Kidney epithelial cell (primary cell): ENCODE measurements around the gene ARL15. TPM values are rescaled to one million over a fixed set of nuclear protein-coding genes. Genes with fewer than 3 reads are reported as not detected.

Experiments
- DNase-seq: peaks from one replicate; pipeline ENCODE4 v3.0.0-alpha.2; 2010; ENCODE audit warnings: low read depth
- H3K27me3 ChIP-seq: 2 replicates; pipeline ENCODE4 v1.6.0; 2011; ENCODE audit warnings: low read length; ENCODE audit not compliant: control insufficient read depth, insufficient read depth
- H3K36me3 ChIP-seq: 2 replicates; pipeline ENCODE4 v1.5.1; 2011; ENCODE audit warnings: low read length; ENCODE audit not compliant: control insufficient read depth, insufficient read depth
- H3K4me3 ChIP-seq: 2 replicates; pipeline ENCODE4 v1.5.1; 2011; ENCODE audit warnings: low read depth, mild to moderate bottlenecking, control low read depth, low read length
- total RNA-seq: library from RNA; depleted of rRNA; stranded (reverse); fragments of >200 nt; gene quantifications from 2 replicates; pipeline ENCODE4 v1.2.3, GENCODE V29; 2015
- TF ChIP-seq, protein P1 (sequence below): IDR thresholded peaks from 2 replicates; pipeline ENCODE4 v1.5.1; 2011; ENCODE audit warnings: mild to moderate bottlenecking, moderate library complexity, low read length, control low read depth, inconsistent platforms; ENCODE audit not compliant: insufficient read depth, poor library complexity, severe bottlenecking

ARL15 gene
- total RNA-seq, 1 donor from 2014 or later = 9.7 TPM

DNA sequence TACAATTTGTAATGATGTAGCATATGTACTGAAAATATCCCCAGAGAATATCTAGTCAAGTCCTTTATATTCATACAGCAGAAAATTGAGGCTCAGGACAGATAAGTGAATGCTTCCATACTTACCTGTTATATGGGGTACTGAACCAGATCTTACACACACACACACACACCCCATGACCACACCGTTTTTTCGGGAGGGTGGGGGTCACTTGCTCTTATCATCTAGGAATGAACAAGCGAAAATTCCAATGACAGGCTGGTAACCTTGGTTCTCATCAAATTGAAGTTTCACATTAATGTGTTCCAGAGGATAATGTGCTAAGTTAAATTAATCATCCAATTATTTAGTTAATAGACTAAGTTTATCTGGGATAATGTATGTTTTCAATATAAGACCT, 48.8 kb downstream of the ARL15 start:
- TF ChIP-seq, protein P1, sequence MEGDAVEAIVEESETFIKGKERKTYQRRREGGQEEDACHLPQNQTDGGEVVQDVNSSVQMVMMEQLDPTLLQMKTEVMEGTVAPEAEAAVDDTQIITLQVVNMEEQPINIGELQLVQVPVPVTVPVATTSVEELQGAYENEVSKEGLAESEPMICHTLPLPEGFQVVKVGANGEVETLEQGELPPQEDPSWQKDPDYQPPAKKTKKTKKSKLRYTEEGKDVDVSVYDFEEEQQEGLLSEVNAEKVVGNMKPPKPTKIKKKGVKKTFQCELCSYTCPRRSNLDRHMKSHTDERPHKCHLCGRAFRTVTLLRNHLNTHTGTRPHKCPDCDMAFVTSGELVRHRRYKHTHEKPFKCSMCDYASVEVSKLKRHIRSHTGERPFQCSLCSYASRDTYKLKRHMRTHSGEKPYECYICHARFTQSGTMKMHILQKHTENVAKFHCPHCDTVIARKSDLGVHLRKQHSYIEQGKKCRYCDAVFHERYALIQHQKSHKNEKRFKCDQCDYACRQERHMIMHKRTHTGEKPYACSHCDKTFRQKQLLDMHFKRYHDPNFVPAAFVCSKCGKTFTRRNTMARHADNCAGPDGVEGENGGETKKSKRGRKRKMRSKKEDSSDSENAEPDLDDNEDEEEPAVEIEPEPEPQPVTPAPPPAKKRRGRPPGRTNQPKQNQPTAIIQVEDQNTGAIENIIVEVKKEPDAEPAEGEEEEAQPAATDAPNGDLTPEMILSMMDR = no peak
- no peak overlapping the region for H3K4me3 ChIP-seq

DNA sequence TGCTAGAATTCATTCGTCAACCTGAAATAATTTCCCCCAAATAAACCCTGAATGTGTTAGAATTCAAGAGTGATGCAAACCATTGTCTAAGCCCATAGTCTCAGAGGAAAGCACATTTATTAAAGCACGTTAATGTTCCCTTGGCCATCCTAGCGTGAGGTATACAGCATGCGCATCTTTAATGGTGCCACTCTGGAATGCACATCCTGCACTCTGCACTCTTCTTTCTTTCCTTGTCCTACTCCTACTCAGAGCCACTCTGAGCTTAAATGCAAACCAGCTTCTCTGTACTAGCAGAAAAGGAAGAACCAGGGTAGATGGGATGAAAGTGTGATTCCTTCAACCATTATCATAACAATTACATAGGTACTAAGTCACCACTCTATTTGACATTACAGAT, 50.4 kb downstream of the ARL15 start:
- TF ChIP-seq, protein P1 = no peak
- Histone ChIP-seq H3K27me3 (no peaks in the 10 kb centered on the region), H3K36me3 (no peaks in the 10 kb centered on the region), H3K4me3 (no peak overlapping the region)
- DNase-seq = no peak

More for the DNA sequence above, 48.8 kb downstream of the ARL15 start:
- H3K36me3 ChIP-seq = no peaks in the 10 kb centered on the region
- no peak for DNase-seq
- no peaks in the 10 kb centered on the region for H3K27me3 ChIP-seq

DNA sequence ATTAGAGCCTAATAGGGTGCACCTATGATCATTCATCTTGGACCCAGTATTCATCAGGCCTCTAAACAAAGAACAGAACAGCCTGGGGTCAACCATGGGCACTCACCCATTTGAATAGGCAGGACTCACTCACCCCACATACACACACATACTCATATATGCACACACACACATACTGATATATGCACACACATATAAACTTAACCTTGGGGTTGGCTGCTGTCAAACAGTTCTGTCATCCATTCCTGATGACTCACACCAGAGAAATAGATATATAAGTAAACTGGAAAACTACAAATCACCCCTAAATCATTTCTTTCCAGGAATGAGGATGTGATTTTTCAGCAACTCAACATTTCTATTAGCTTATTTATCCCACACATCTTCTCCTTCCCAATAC, 51.3 kb downstream of the ARL15 start:
- no peaks in the 10 kb centered on the region for H3K36me3 ChIP-seq
- TF ChIP-seq, protein P1 = no peak
- no peak for DNase-seq
- H3K4me3 ChIP-seq = no peak overlapping the region
- no peaks in the 10 kb centered on the region for H3K27me3 ChIP-seq

DNA sequence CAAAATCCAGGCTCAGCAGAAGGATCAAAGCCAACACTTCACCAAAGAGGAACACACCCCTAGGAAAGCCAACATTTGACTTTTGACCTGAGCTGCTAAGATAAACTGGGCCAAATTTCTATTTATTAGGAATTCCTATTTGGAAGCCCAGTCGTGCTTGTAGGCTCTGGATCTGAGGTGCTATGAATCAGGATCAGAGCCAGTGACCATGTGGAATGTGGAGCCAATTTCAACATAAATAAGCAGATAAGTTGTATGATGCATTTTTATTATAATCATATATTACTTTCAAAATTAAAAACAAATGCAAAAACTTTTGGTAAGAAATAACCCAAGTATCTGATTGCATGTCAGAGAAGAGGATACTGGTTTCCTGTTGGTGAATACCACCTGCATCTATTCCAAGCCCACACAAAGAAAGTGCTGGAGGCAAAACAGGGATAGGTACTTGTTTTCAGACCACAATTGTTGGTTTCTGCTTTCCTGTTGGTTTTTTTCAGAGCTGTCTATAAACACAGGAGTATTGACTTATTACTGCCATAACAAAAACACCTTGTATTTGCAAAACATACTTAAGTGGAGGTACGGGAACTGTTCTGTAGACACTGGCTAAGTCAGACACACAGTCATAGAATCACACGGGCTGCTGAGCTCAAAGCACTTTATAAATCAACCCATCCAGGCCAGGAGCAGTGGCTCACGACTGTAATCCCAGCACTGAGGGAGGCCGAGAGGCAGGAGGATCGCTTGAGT, 52.8 kb downstream of the ARL15 start:
- Histone ChIP-seq H3K4me3 (no peak overlapping the region), H3K27me3 (no peaks in the 10 kb centered on the region), H3K36me3 (no peaks in the 10 kb centered on the region)
- TF ChIP-seq, protein P1 = no peak
- no peak for DNase-seq

DNA sequence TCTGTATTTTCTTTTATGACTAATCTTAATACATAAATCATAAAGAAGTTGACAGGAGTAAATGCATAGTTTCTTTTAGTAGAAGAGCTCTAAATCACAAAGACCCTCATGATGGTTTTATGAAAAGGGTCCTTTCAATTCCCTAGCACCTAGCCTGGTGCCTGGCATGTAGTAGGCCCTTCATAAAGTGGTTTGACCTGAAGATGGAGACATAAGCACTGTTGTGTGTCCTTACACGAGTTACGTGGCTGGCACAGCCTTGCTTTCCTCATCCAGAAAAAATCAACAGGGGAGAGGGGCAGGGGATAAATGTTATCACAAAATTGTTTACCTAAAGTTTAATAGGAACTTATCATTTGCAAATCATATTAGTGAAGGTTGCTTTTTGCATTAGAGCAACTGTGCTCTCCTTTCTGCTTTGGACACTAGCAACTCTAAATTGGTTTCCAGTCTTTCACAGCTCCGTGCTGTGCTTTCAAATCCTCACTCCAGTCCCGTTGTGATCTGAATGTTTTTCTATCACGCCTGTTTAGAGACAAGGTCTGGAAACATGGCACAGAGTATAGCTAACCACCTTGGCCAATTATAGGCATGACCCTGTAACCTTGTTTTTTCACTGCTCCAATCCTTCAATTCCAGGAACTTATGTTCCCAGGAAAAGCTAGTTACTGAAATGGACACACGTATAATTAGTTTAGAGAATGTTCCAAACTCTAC, 55.7 kb downstream of the ARL15 start:
- Histone ChIP-seq H3K36me3 (no peaks in the 10 kb centered on the region), H3K4me3 (no peak overlapping the region), H3K27me3 (no peaks in the 10 kb centered on the region)
- no peak for DNase-seq
- TF ChIP-seq, protein P1 = no peak
